ENCODE data around the gene USP1.

The USP1 gene

GRCh38 chr1:62395291-62395690 lies 41.6 kb upstream of the USP1 start:
- no peak for TF ChIP-seq CTCF (IDR thresholded peaks at IDR 0.05; ENCODE audit: low read length, missing control alignments)
- H3K4me3 ChIP-seq (replicated peaks; ENCODE audit: low read depth, low read length): no peak overlapping the region
- DNase-seq (ENCODE audit: low read depth): no peak

GRCh38 chr1:62396871-62397270 lies 40.0 kb upstream of the USP1 start:
- TF ChIP-seq CTCF (IDR thresholded peaks at IDR 0.05; ENCODE audit: low read length, missing control alignments): no peak
- no peak for DNase-seq (ENCODE audit: low read depth)
- no peak overlapping the region for H3K4me3 ChIP-seq (replicated peaks; ENCODE audit: low read depth, low read length)

GRCh38 chr1:62397301-62397700 lies 39.5 kb upstream of the USP1 start:
- no peak for TF ChIP-seq CTCF (IDR thresholded peaks at IDR 0.05; ENCODE audit: low read length, missing control alignments)

GRCh38 chr1:62398377-62398776 lies 38.5 kb upstream of the USP1 start:
- H3K4me3 ChIP-seq (replicated peaks; ENCODE audit: low read depth, low read length): no peak overlapping the region
- no peak for TF ChIP-seq CTCF (IDR thresholded peaks at IDR 0.05; ENCODE audit: low read length, missing control alignments)
- DNase-seq (ENCODE audit: low read depth): peak; percentile 18

More at GRCh38 chr1:62397301-62397700, 39.5 kb upstream of the USP1 start:
- DNase-seq (ENCODE audit: low read depth): no peak
- H3K4me3 ChIP-seq (replicated peaks; ENCODE audit: low read depth, low read length): no peak overlapping the region

- H3K4me3 ChIP-seq (replicated peaks; ENCODE audit: low read depth, low read length): no peak overlapping the region
- no peak for DNase-seq (ENCODE audit: low read depth)
- TF ChIP-seq CTCF (IDR thresholded peaks at IDR 0.05; ENCODE audit: low read length, missing control alignments): no peak
These were observed 35.7 kb upstream of the USP1 start for GRCh38 chr1:62401034-62401760.

GRCh38 chr1:62405247-62405646 lies 31.6 kb upstream of the USP1 start:
- no peak overlapping the region for H3K4me3 ChIP-seq (replicated peaks; ENCODE audit: low read depth, low read length)
- TF ChIP-seq CTCF (IDR thresholded peaks at IDR 0.05; ENCODE audit: low read length, missing control alignments): no peak
- DNase-seq (ENCODE audit: low read depth): no peak

DNA sequence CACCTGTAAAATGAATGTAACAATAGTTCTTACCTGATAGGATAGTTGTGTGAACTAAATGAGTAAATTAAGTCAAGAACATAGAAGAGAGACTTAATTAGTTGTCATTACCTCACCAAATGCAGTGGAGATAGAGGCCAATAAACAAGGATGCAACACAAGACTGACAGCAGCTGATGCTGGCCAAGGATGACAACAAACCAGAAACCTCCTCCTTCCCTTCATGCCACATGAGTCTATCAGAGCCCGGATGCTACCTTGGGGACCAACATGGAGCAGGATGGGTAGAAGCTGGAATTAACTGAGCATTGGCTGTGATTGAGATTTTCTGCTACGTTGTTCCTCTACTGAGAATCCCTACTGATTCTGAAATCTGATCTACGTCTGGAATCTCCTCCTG lies 30.3 kb upstream of the USP1 start:
- H3K4me3 ChIP-seq (replicated peaks; ENCODE audit: low read depth, low read length): no peak overlapping the region
- DNase-seq (ENCODE audit: low read depth): no peak
- TF ChIP-seq CTCF (IDR thresholded peaks at IDR 0.05; ENCODE audit: low read length, missing control alignments): no peak
